NCI-H774 (cell line): ENCODE results near the gene LRG1.
"Not testable (repeated sequence)": the region's sequence is repeated elsewhere in the genome, so short reads cannot be mapped to it uniquely, and the experiment has no call there.

Experiments
- DNase-seq: peaks from one replicate; lab custom pipeline; 2025; lab: John Stamatoyannopoulos, UW

Gene LRG1

GRCh38 chr19:4575267-4576015 lies 35.6 kb upstream of the LRG1 start:
- DNase-seq: no peak

- DNase-seq: no peak
Observed at GRCh38 chr19:4573682-4574081, 33.8 kb upstream of the LRG1 start.

GRCh38 chr19:4571305-4571917 lies 31.6 kb upstream of the LRG1 start:
- no peak for DNase-seq

- no peak for DNase-seq
Observed at GRCh38 chr19:4570916-4571304, 31.1 kb upstream of the LRG1 start.

- no peak for DNase-seq
Observed at GRCh38 chr19:4570402-4570801, 30.6 kb upstream of the LRG1 start.

- no peak for DNase-seq
Observed at GRCh38 chr19:4568886-4569285, 29.1 kb upstream of the LRG1 start.

- peak; percentile 51 for DNase-seq
Observed at GRCh38 chr19:4567584-4568071, 27.8 kb upstream of the LRG1 start.

GRCh38 chr19:4566402-4567051 lies 26.7 kb upstream of the LRG1 start:
- no peak for DNase-seq

GRCh38 chr19:4563562-4563961 lies 23.7 kb upstream of the LRG1 start:
- DNase-seq: not testable (repeated sequence)

- DNase-seq: not testable (repeated sequence)
Observed at GRCh38 chr19:4562085-4562484, 22.2 kb upstream of the LRG1 start.

GRCh38 chr19:4559569-4559968 lies 19.7 kb upstream of the LRG1 start, which contains the start of gene SEMA6B:
TSS of gene SEMA6B (minus strand) at chr19:4559684. CDS start at chr19:4558457, 1,227 bp downstream.
- DNase-seq: no peak

- no peak for DNase-seq
Observed at GRCh38 chr19:4557971-4558941, 18.4 kb upstream of the LRG1 start.

GRCh38 chr19:4557144-4557970 lies 17.5 kb upstream of the LRG1 start:
- DNase-seq: no peak

GRCh38 chr19:4556597-4557127 lies 16.8 kb upstream of the LRG1 start:
- peak; percentile 60 for DNase-seq

GRCh38 chr19:4555657-4556561 lies 16.1 kb upstream of the LRG1 start:
- DNase-seq: peak; percentile 32

- DNase-seq: no peak
Observed at GRCh38 chr19:4554717-4555116, 14.9 kb upstream of the LRG1 start.

GRCh38 chr19:4553775-4554174 lies 13.9 kb upstream of the LRG1 start:
- no peak for DNase-seq

- DNase-seq: no peak
Observed at GRCh38 chr19:4553092-4553695, 13.4 kb upstream of the LRG1 start.

GRCh38 chr19:4552525-4552819 lies 12.6 kb upstream of the LRG1 start:
- DNase-seq: no peak
